ENCODE data around the gene PLK1.
"Not testable (repeated sequence)": the region's sequence is repeated elsewhere in the genome, so short reads cannot be mapped to it uniquely, and the experiment has no call there.

The PLK1 gene

DNA sequence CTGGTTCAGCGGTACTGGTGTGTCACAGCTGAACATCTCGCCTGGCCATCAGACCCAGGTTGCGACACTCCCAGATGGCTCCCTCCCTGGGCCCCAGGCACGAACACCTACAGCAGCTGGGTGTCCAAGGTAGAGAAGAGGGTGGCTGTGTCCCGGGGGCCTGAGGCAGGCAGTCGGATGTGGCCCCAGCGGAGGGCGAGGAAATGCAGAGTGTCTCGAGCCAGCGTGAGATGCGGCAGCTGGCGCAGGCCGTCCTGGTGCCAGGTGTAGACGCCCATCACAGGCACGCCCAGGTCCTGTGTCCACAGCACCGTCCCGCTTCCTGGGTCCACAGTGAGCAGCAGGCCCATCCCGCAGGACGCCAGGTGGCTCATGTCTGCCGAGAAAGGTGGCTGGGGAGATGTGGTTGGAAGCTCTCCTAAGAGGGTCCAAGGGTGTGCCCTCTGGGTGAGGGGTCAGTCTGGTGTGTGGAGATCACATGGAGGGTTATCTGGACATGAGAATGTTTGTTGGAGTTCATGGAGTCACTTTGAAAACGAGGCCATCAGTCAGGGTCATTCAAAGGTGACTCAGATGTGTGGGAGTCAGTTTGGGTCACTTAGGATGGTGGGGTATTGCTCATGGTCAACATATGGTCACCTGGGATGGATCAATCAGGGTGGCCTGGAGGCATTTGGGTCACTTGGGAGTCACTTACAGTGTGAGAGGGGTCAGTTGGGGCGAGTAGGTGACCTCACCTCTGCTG, 26.3 kb downstream of the PLK1 start:
- Mint-ChIP-seq H3K9me3 (peaks cover 5% of the 10 kb centered on the region), H3K36me3 (ENCODE audit: insufficient read depth) (no peaks in the 10 kb centered on the region), H3K27ac (ENCODE audit: low read depth) (no peak overlapping the region), H3K27me3 (peaks cover 20% of the 10 kb centered on the region), H3K4me3 (no peak overlapping the region), H3K4me1 (peaks cover 7% of the 10 kb centered on the region)
- no peak for DNase-seq (ENCODE audit: low spot score in 2 of 2)
- no peak for ATAC-seq (replicated peaks; ENCODE audit: extremely low read depth, poor library complexity, severe bottlenecking)

DNA sequence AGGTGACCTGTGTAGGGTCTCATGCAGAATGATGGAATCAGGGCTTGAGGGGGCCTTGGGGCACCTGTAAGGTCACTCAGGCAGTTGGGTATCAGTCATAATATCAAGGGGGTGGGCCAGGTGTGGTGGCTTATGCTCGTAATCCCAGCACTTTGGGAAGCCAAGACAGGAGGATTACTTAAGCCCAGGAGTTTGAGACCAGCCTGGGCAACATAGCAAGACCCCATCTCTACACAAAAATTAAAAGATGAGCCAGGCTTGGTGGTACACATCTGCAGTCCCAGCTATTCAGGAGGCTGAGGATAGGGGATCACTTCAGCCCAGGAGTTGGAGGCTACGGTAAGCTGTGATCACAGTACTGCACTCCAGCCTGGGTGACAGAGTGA, 26.8 kb downstream of the PLK1 start:
- DNase-seq (ENCODE audit: low spot score in 2 of 2) (no peak), ATAC-seq (replicated peaks; ENCODE audit: extremely low read depth, poor library complexity, severe bottlenecking) (no peak)
- Mint-ChIP-seq H3K4me3 (no peak overlapping the region), H3K9me3 (peaks cover 5% of the 10 kb centered on the region), H3K4me1 (peaks cover under 1% of the 10 kb centered on the region), H3K27ac (ENCODE audit: low read depth) (no peak overlapping the region), H3K36me3 (ENCODE audit: insufficient read depth) (no peaks in the 10 kb centered on the region), H3K27me3 (peaks cover 26% of the 10 kb centered on the region)

DNA sequence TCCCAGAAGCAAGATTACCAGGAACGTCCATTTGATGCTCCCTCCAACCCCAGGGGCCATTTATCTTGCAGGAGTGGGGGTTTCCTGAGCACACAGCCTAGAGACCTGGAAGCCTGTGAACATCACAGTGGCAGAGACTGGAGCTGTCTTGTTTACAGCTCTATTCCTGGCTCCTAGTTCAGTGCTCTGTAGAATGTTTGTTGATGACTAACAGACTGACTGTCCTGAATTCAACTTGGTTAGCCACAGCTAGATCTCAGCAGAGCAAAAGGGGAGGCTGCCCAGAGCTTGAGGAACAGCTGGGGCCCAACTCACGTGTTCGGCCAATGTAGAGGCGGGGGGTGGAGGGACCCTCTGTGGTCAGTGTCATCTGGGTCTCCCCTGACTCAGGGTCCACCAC, 27.8 kb downstream of the PLK1 start:
- Mint-ChIP-seq H3K27me3 (peaks cover 35% of the 10 kb centered on the region), H3K36me3 (ENCODE audit: insufficient read depth) (no peaks in the 10 kb centered on the region), H3K4me3 (no peak overlapping the region), H3K27ac (ENCODE audit: low read depth) (no peak overlapping the region), H3K9me3 (peaks cover 5% of the 10 kb centered on the region), H3K4me1 (no peaks in the 10 kb centered on the region)
- no peak for DNase-seq (ENCODE audit: low spot score in 2 of 2)
- no peak for ATAC-seq (replicated peaks; ENCODE audit: extremely low read depth, poor library complexity, severe bottlenecking)

DNA sequence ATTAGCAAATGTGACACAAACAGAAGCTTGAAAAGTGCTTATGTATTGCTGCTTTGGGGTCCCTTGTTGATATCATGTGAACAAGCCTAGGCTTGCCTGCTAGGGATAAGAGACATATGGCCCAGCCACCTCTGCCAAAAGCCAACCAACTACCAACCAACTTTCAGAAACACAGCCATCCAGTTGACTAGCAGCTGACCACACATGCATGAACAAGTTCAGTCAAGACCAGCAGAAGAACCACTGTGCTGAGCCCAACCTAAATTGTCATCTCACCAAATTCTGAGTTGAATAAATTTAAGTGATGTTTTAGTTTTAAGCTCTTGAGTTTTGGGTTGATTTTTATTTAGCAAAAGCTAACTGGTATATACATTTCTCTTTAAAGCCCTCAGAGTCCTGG, 30.8 kb downstream of the PLK1 start:
- Mint-ChIP-seq H3K27ac (ENCODE audit: low read depth) (no peak overlapping the region), H3K4me1 (no peaks in the 10 kb centered on the region), H3K36me3 (ENCODE audit: insufficient read depth) (no peaks in the 10 kb centered on the region), H3K9me3 (no peaks in the 10 kb centered on the region), H3K27me3 (peaks cover 50% of the 10 kb centered on the region), H3K4me3 (no peak overlapping the region)
- no peak for ATAC-seq (replicated peaks; ENCODE audit: extremely low read depth, poor library complexity, severe bottlenecking)
- DNase-seq (ENCODE audit: low spot score in 2 of 2) = no peak

DNA sequence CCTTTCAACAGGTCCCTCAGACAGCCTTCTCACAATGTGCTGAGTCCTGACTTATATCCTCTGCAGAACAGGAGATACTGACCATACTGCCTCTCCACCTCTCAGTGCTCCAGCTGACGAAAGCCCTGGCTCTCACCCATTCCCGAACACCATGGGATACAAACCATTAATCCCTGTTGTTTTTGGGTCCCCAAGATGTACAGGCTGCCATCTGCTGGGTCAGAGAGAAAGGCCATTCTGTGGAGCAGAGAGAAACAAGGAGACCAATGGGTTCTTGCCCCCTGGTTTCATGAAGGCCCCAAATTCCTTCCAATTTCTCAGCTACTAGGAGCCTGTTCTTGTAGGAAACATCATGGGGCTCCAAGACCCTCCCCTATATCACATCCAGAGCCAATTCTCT, 31.3 kb downstream of the PLK1 start:
- H3K4me1 Mint-ChIP-seq = no peaks in the 10 kb centered on the region
- H3K9me3 Mint-ChIP-seq = no peaks in the 10 kb centered on the region
- H3K36me3 Mint-ChIP-seq (ENCODE audit: insufficient read depth) = no peaks in the 10 kb centered on the region
- ATAC-seq (replicated peaks; ENCODE audit: extremely low read depth, poor library complexity, severe bottlenecking) (no peak), DNase-seq (ENCODE audit: low spot score in 2 of 2) (no peak)
- H3K4me3 Mint-ChIP-seq = no peak overlapping the region
- no peak overlapping the region for H3K27ac Mint-ChIP-seq (ENCODE audit: low read depth)
- peaks cover 50% of the 10 kb centered on the region for H3K27me3 Mint-ChIP-seq

DNA sequence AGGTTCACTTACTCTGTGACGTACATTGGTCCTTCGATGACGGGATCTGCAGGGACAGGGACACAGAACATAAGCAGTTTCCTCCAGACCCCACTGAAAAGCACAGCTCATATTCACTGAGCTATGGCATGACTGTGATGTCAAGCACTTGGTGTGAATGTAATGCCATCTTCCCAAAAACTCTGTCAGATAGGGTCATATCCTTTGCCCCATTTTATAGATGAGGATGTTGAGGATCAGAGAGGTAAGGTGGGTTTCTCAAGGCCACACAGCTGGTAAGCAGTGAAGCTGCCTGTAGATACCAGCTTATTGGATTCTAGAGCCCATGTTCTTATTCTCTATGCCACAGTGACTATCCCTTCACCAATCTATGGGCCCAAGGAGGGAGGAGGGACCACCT, 31.8 kb downstream of the PLK1 start:
- no peaks in the 10 kb centered on the region for H3K4me1 Mint-ChIP-seq
- DNase-seq (ENCODE audit: low spot score in 2 of 2) (no peak), ATAC-seq (replicated peaks; ENCODE audit: extremely low read depth, poor library complexity, severe bottlenecking) (no peak)
- no peak overlapping the region for H3K27ac Mint-ChIP-seq (ENCODE audit: low read depth)
- no peak overlapping the region for H3K4me3 Mint-ChIP-seq
- H3K27me3 Mint-ChIP-seq = peaks cover 50% of the 10 kb centered on the region
- H3K9me3 Mint-ChIP-seq = no peaks in the 10 kb centered on the region
- H3K36me3 Mint-ChIP-seq (ENCODE audit: insufficient read depth) = no peaks in the 10 kb centered on the region

DNA sequence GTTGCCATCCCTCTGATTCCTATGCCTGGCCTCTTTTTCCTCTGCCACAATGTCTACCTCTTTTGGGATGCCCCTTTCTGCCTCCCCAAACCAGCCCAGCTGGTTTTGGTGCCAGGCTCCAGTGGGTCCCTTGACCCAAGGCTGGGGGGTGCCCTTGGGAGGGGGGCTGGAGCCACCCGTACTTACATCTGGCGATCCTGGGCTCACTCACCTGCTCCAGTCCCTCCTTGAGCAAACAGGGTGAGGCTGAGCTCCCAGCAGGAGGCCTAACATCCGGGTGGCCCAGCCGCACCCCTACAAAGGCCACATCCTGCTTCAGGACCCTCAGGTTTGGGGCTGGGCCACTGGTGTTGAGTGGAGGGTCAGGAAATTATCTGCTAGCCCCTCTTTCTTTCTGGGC, 33.1 kb downstream of the PLK1 start:
- H3K27me3 Mint-ChIP-seq = peaks cover 54% of the 10 kb centered on the region
- DNase-seq (ENCODE audit: low spot score in 2 of 2) = no peak
- no peaks in the 10 kb centered on the region for H3K4me1 Mint-ChIP-seq
- H3K27ac Mint-ChIP-seq (ENCODE audit: low read depth) = no peak overlapping the region
- ATAC-seq (replicated peaks; ENCODE audit: extremely low read depth, poor library complexity, severe bottlenecking) = no peak
- no peak overlapping the region for H3K4me3 Mint-ChIP-seq
- no peaks in the 10 kb centered on the region for H3K36me3 Mint-ChIP-seq (ENCODE audit: insufficient read depth)
- H3K9me3 Mint-ChIP-seq = no peaks in the 10 kb centered on the region

DNA sequence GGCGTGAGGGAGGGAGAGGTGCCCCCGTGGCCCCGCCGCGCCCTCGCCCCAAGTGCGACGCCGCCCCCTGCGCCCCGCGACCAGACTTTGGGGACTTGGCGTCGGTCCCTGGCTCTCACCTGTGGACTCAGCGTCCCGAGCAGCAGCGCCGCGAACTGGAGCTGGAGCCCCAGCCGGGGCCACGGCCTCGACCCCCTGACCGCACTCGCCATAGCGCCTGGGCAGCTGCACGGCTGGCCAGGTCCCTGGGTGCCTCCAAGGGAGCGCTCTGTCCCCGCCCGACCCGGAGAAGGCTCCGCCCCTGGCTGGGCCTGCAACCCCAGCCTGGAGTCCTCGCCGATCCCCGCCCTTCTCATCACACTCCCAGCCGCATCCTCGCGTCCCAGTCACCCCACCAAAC, 34.3 kb downstream of the PLK1 start, which contains the start of gene ERN2:
Gene ERN2, minus strand, starts transcription at position 247 of the 400 bp plus-strand sequence. Its CDS starts 35 bp downstream, at position 212.
- no peaks in the 10 kb centered on the region for H3K9me3 Mint-ChIP-seq
- peaks cover 66% of the 10 kb centered on the region for H3K27me3 Mint-ChIP-seq
- no peak within 1 kb of the TSS for H3K27ac Mint-ChIP-seq (ENCODE audit: low read depth)
- ATAC-seq (replicated peaks; ENCODE audit: extremely low read depth, poor library complexity, severe bottlenecking) (no peak), DNase-seq (ENCODE audit: low spot score in 2 of 2) (no peak)
- H3K36me3 Mint-ChIP-seq (ENCODE audit: insufficient read depth) = no peaks in the 10 kb centered on the region
- H3K4me1 Mint-ChIP-seq = no peaks in the 10 kb centered on the region
- H3K4me3 Mint-ChIP-seq = no peak within 1 kb of the TSS

DNA sequence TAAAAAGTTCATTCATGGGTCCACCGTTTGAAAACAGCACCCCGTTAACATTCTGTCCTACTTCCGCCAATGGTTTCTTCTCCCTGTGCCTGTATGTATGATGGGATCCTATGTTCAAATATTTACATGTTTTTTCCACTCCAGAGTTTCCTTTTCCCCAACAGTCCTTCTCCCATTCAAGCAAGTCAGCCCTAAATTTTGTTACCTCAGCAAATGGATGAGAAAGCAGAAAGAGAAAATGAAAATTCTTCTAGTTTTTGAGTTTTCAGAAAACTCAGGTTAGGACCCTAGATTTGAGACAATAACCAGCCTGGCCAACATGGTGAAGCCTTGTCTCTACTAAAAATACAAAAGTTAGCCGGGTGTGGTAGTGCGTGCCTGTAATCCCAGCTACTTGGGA, 37.8 kb downstream of the PLK1 start:
- ATAC-seq (replicated peaks; ENCODE audit: extremely low read depth, poor library complexity, severe bottlenecking) (no peak), DNase-seq (ENCODE audit: low spot score in 2 of 2) (no peak)
- H3K36me3 Mint-ChIP-seq (ENCODE audit: insufficient read depth) = no peaks in the 10 kb centered on the region
- no peaks in the 10 kb centered on the region for H3K9me3 Mint-ChIP-seq
- no peaks in the 10 kb centered on the region for H3K4me1 Mint-ChIP-seq
- no peak overlapping the region for H3K27ac Mint-ChIP-seq (ENCODE audit: low read depth)
- H3K4me3 Mint-ChIP-seq = no peak overlapping the region
- H3K27me3 Mint-ChIP-seq = peaks cover 52% of the 10 kb centered on the region

DNA sequence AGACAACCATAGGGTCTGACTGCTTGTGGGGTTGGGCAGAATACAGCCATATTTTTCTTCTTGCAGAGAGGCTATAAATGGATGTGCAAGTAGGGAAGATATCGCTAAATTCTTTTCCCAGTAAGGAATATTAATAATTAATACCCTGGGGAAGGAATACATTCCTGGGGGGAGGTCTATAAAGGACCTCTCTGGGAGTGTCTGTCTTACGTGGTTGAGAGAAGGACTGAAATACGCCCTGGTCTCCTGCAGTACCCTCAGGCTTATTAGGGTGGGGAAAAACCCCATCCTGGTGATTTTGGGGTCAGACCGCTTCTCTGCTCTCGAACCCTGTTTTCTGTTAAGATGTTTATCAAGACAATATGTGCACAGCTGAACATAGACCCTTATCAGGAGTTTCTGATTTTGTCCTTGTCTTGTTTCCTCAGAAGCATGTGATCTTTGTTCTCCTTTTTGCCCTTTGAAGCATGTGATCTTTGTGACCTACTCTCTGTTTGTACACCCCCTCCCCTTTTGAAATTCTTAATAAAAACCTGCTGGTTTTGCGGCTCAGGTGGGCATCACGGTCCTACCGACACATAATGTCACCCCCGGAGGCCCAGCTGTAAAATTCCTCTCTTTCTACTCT, 44.0 kb downstream of the PLK1 start:
- not testable (repeated sequence) for H3K27ac Mint-ChIP-seq (ENCODE audit: low read depth); H3K9me3 Mint-ChIP-seq; H3K4me1 Mint-ChIP-seq; H3K4me3 Mint-ChIP-seq; DNase-seq (ENCODE audit: low spot score in 2 of 2); H3K36me3 Mint-ChIP-seq (ENCODE audit: insufficient read depth); ATAC-seq (replicated peaks; ENCODE audit: extremely low read depth, poor library complexity, severe bottlenecking)
- H3K27me3 Mint-ChIP-seq = peaks cover 15% of the 10 kb centered on the region

DNA sequence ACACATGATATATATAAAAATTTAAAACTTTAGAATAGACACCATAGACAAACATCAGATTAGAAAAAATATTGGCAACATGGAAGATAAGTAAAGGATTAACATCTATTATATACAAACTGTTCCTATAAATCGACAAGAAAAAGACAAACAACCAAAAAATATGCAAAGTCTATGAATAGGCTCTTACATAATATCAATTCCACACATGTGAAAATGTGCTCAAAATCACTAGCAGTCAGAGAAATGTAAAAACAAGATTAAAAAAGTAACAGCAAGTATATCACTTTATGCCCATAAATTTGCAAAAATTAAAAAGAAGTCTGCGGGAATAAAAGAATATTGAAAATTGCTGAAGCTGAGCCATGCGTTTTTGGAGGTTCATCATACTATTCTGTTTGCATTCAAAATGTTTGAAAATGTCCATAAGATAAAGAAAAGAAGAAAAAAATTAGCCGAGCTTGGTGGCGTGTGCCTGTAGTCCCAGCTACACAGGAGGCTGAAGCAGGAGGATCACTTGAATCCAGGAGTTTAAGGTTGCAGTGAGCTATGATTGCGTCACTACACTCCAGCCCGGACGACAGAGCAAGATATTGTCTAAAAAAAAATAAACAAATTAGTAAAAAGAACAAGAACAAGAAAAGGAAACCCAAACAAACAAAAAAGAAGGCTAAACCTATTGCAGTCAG, 45.6 kb downstream of the PLK1 start:
- Mint-ChIP-seq H3K36me3 (ENCODE audit: insufficient read depth) (no peaks in the 10 kb centered on the region), H3K27ac (ENCODE audit: low read depth) (no peak overlapping the region), H3K4me3 (no peak overlapping the region), H3K9me3 (no peaks in the 10 kb centered on the region), H3K4me1 (peaks cover 6% of the 10 kb centered on the region), H3K27me3 (peaks cover 9% of the 10 kb centered on the region)
- DNase-seq (ENCODE audit: low spot score in 2 of 2) (no peak), ATAC-seq (replicated peaks; ENCODE audit: extremely low read depth, poor library complexity, severe bottlenecking) (no peak)

DNA sequence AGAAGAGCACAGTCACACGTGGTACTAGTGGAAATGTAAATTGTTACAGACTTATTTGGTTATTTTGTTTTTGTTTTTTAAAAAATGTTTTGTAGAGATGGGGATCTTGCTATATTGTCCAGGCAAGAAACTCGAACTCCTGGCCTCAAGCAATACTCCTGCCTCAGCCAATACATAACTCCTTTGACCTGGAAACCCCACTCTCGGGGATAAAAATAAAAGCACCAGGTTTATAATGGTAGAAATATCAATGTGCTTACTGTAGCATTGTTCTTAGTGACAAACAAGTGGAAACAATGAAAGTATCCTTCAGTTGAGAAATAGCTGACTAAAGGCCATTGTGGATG, 46.1 kb downstream of the PLK1 start:
- ATAC-seq (replicated peaks; ENCODE audit: extremely low read depth, poor library complexity, severe bottlenecking) = no peak
- Mint-ChIP-seq H3K36me3 (ENCODE audit: insufficient read depth) (no peaks in the 10 kb centered on the region), H3K4me3 (no peak overlapping the region), H3K27me3 (peaks cover 14% of the 10 kb centered on the region), H3K4me1 (peaks cover 6% of the 10 kb centered on the region), H3K9me3 (no peaks in the 10 kb centered on the region), H3K27ac (ENCODE audit: low read depth) (no peak overlapping the region)
- DNase-seq (ENCODE audit: low spot score in 2 of 2) = no peak

DNA sequence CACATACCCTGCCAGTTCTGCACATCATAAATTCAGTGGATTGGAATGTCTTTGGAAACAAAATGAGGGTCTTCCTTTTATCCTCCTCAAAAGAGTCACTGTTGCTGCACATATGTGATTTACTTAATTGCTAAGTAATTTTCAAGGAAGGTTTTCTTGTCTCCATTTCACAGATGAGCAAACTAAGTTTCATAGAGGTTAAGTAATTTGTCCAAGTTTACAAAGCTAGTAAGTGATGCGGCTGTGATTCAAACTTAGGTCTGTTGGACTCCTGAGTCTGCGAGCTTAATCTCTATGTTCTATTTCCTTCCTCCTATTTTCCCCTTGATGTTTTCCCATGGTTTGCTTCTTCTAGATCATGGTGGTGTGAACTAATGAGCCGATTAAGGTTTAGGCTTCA, 48.0 kb downstream of the PLK1 start:
- DNase-seq (ENCODE audit: low spot score in 2 of 2) (no peak), ATAC-seq (replicated peaks; ENCODE audit: extremely low read depth, poor library complexity, severe bottlenecking) (no peak)
- peaks cover 6% of the 10 kb centered on the region for H3K4me1 Mint-ChIP-seq
- peaks cover 21% of the 10 kb centered on the region for H3K27me3 Mint-ChIP-seq
- H3K36me3 Mint-ChIP-seq (ENCODE audit: insufficient read depth) = no peaks in the 10 kb centered on the region
- no peak overlapping the region for H3K4me3 Mint-ChIP-seq
- no peak overlapping the region for H3K27ac Mint-ChIP-seq (ENCODE audit: low read depth)
- no peaks in the 10 kb centered on the region for H3K9me3 Mint-ChIP-seq
